Ishikawa (cell line): ENCODE results near the gene RELCH.
A peak's percentile ranks its signal among the peaks of the same experiment; 100 is the strongest.

Experiments
- CEBPB ChIP-seq: IDR thresholded peaks from 2 replicates; pipeline ENCODE4 v1.6.1; 2012
- CREB1 ChIP-seq: IDR thresholded peaks from 2 replicates; pipeline ENCODE4 v1.6.1; 2012; ENCODE audit warnings: low read depth
- EGR1 ChIP-seq: IDR thresholded peaks from 2 replicates; pipeline ENCODE4 v1.6.1; 2012
- EP300 ChIP-seq: IDR thresholded peaks from 2 replicates; pipeline ENCODE4 v1.6.1; 2012; ENCODE audit warnings: borderline replicate concordance
- FOXM1 ChIP-seq: IDR thresholded peaks from 2 replicates; pipeline ENCODE4 v1.6.1; 2012; ENCODE audit warnings: low read depth, borderline replicate concordance
- NFIC ChIP-seq: IDR thresholded peaks from 2 replicates; pipeline ENCODE4 v1.6.1; 2012
- RAD21 ChIP-seq: IDR thresholded peaks from 2 replicates; pipeline ENCODE4 v1.6.1; 2012; ENCODE audit warnings: low read depth
- TAF1 ChIP-seq: IDR thresholded peaks from 2 replicates; pipeline ENCODE4 v1.6.1; 2012; ENCODE audit warnings: low read depth, mild to moderate bottlenecking
- TCF12 ChIP-seq: IDR thresholded peaks from 2 replicates; pipeline ENCODE4 v1.6.1; 2012; ENCODE audit warnings: low read depth
- TEAD4 ChIP-seq: IDR thresholded peaks from 2 replicates; pipeline ENCODE4 v1.6.1; 2012
- YY1 ChIP-seq: IDR thresholded peaks from 2 replicates; pipeline ENCODE4 v1.6.1; 2012; ENCODE audit warnings: low read depth
- ZBTB7A ChIP-seq: IDR thresholded peaks from 2 replicates; pipeline ENCODE4 v1.6.1; 2012; ENCODE audit warnings: low read depth
- TF ChIP-seq, protein P1 (sequence below): IDR thresholded peaks from 2 replicates; pipeline ENCODE4 v1.6.1; 2012
- TF ChIP-seq, protein P2 (sequence below): IDR thresholded peaks from 2 replicates; pipeline ENCODE4 v1.6.1; 2012; ENCODE audit warnings: low read depth, mild to moderate bottlenecking
- TF ChIP-seq, protein P3 (sequence below): IDR thresholded peaks from 2 replicates; pipeline ENCODE4 v1.6.1; 2012

RELCH gene

DNA sequence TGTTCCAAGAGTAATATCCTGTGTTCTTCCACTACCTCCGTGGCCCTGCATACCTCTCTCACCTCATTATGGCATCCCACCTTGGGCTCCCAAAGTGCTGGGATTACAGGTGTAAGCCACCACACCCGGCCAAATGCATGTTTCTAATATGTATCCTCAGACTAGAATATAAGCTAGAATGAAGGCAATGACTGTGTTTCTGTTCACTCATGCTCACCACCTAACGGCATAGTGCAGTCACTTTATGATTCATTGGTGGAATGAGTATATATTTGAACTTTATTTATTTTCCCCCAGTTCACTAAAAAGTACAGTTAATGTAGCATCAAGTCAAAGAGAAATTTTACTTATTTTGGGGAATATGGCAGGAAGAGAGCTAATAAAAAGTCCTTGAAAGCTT lies 11.5 kb upstream of the RELCH start:
- TF ChIP-seq, protein P1, sequence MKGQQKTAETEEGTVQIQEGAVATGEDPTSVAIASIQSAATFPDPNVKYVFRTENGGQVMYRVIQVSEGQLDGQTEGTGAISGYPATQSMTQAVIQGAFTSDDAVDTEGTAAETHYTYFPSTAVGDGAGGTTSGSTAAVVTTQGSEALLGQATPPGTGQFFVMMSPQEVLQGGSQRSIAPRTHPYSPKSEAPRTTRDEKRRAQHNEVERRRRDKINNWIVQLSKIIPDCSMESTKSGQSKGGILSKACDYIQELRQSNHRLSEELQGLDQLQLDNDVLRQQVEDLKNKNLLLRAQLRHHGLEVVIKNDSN = no peak
- TF ChIP-seq CEBPB (no peak), EP300 (no peak), NFIC (no peak), FOXM1 (no peak), ZBTB7A (no peak), TCF12 (no peak), YY1 (no peak)
- TF ChIP-seq, protein P2, sequence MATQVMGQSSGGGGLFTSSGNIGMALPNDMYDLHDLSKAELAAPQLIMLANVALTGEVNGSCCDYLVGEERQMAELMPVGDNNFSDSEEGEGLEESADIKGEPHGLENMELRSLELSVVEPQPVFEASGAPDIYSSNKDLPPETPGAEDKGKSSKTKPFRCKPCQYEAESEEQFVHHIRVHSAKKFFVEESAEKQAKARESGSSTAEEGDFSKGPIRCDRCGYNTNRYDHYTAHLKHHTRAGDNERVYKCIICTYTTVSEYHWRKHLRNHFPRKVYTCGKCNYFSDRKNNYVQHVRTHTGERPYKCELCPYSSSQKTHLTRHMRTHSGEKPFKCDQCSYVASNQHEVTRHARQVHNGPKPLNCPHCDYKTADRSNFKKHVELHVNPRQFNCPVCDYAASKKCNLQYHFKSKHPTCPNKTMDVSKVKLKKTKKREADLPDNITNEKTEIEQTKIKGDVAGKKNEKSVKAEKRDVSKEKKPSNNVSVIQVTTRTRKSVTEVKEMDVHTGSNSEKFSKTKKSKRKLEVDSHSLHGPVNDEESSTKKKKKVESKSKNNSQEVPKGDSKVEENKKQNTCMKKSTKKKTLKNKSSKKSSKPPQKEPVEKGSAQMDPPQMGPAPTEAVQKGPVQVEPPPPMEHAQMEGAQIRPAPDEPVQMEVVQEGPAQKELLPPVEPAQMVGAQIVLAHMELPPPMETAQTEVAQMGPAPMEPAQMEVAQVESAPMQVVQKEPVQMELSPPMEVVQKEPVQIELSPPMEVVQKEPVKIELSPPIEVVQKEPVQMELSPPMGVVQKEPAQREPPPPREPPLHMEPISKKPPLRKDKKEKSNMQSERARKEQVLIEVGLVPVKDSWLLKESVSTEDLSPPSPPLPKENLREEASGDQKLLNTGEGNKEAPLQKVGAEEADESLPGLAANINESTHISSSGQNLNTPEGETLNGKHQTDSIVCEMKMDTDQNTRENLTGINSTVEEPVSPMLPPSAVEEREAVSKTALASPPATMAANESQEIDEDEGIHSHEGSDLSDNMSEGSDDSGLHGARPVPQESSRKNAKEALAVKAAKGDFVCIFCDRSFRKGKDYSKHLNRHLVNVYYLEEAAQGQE = no peak

DNA sequence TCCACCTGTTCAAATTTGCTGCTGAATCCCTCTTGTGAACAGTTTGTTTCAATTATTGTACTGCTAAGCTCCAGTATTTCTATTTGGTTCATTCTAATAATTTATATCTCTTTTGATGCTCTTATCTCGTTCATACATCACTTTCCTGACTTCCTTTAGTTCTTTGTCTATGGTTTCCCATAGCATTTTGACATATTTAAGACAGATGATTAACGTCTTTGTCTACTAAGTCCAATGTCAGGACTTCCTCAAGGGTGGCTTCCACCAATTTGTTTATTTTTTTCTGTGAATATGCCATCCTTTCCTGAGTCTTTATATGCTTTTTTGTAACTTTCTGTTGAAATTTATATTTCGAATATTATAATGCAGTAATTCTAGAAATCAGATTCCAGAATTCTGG lies 9.8 kb upstream of the RELCH start:
- no peak for TF ChIP-seq CREB1

DNA sequence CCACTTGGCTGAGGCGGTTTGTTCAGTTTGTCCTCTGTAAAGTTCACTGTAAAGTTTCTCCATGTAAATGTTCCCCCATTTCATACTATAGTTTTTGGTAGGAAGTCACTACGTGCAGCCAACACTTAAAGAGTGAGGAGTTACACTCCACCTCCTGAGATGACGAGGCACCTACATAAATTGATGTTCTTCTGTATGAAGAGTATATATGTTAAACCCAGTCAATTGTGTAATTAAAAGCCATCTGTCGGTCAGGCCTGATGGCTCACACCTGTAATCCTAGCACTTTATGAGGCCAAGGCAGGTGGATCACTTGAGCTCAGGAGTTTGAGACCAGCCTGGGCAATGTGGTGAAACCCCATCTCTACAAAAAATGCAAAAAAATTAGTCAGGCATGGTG lies 7.8 kb upstream of the RELCH start:
- TF ChIP-seq, protein P1 = no peak

DNA sequence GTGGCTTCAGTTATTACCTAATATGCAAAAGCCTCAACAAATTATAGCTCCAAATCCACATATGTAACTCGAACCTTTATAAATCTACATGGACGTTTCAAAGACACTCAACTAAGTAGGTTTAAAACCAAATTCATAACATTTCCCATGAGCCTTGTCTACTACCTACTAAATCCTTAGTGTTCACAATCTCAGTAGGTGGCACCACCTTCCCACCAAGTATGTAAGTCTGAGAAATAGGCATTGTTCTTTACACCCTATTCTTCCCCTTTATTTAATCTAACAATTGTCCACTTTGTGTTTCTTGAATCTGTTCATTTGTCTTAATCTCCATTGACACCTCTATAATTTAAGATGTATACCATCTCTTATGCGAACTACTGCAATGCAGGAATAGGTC lies 4.8 kb upstream of the RELCH start:
- no peak for TF ChIP-seq ZBTB7A

DNA sequence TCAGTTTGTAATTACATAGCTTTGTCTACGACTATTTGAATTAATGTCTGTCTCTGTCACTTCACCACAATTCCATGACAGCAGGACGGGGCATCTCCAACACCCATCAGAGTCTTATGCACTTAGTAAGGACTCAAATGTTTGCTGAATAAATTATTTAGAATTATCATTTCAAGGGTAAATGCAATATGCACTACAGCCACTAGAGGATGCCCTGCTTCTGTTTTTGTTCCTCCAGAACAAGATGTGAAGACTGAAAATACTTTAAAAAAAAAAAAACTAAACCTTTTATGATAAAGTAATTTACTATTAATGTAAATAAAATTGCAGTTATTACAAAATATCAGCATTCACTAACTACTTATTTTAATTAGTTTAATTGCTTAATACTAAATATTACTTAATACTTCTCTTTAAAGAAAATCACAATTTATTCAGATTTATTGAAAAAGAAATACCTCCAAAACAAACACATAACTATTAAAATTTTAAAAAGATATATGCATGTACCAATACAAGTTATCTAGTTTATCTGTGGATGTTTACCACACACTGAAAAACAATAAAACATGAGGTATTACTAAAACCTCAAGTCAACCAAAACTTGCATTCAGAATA lies 3.4 kb upstream of the RELCH start:
- TF ChIP-seq FOXM1 (no peak), CEBPB (no peak), TEAD4 (no peak), RAD21 (peak; percentile 78), TCF12 (no peak), TAF1 (no peak), EGR1 (no peak), ZBTB7A (no peak)
- TF ChIP-seq, protein P2 = no peak

DNA sequence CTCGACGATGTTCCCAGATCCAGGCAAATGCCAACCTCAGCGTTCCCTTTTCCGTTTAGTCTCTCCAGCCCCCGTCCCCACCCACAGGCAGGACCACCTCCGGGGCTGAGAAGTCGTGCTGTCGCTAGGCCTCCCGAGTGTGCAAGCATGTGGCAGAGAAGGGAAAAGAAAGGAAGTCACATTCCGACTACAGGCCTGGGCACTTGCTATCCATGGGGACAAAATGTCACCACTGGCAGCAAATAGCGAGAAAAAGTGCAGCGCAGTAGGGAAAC lies 619 bp upstream of the RELCH start:
- TF ChIP-seq, protein P1 = no peak
- TF ChIP-seq CREB1 (no peak), NFIC (no peak), ZBTB7A (peak; percentile 67; the same call in 1 of the 2 replicates), TEAD4 (no peak; the same call in 1 of the 2 replicates), EGR1 (no peak), FOXM1 (no peak), CEBPB (no peak), YY1 (0 out of 2 replicates have a peak, but pooled peaks have one; percentile 44)
- TF ChIP-seq, protein P3, sequence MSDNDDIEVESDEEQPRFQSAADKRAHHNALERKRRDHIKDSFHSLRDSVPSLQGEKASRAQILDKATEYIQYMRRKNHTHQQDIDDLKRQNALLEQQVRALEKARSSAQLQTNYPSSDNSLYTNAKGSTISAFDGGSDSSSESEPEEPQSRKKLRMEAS = peak; percentile 64

DNA sequence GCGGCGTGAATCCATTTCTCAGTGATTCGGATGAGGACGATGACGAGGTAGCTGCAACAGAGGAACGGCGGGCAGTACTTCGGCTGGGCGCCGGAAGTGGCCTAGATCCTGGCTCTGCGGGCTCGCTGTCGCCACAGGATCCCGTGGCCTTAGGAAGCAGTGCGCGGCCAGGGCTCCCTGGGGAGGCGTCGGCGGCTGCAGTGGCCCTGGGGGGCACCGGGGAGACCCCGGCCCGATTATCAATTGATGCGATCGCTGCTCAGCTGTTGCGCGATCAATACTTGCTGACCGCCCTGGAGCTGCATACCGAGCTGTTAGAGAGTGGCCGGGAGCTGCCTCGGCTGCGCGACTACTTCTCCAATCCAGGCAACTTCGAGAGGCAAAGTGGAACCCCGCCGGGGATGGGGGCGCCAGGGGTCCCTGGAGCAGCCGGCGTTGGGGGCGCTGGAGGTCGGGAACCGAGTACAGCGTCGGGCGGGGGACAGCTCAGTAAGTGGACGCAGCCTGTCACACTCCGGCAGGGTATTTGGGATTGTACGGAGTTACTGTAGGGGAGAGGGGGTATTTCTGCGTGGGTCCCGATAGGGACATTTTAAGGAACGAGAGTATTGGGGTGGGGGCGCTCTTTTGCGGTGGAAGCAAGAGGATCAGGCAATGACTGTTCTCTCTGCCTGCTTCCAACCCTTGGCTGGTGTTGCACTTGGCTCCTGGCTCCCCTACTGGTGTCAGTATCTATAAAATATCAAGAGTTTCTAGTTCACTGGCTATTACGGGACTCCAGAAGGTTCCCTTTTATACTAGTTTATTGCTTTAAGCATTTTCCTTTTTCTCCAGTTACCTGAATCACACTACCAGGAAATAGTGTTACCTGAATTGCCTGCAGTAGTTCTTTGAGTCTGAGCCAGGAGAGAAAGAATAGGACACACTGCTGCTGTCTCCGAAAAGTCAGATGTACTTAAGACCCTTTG lies 772 bp downstream of the RELCH start:
- TF ChIP-seq NFIC = no peak
- no peak; the same call in 1 of the 2 replicates for TF ChIP-seq ZBTB7A
- TF ChIP-seq, protein P2 = no peak
- no peak for TF ChIP-seq YY1
- no peak for TF ChIP-seq TCF12
- no peak for TF ChIP-seq RAD21
- no peak for TF ChIP-seq TAF1
- no peak for TF ChIP-seq TEAD4
- TF ChIP-seq, protein P1 = no peak
- TF ChIP-seq CREB1 = no peak
- no peak for TF ChIP-seq EP300
- no peak for TF ChIP-seq FOXM1
- TF ChIP-seq, protein P3 = no peak
